Astrocyte (in vitro differentiated cells and primary cell): ENCODE measurements around the gene AADAT.
"Not testable (repeated sequence)": the region's sequence is repeated elsewhere in the genome, so short reads cannot be mapped to it uniquely, and the experiment has no call there.

ENCODE experiments used
- EZH2 ChIP-seq: IDR thresholded peaks from 2 replicates; pipeline ENCODE4 v1.6.1; 2012; ENCODE audit warnings: mild to moderate bottlenecking, low read length, inconsistent platforms; ENCODE audit not compliant: insufficient read depth
- TF ChIP-seq, protein P1 (sequence below): IDR thresholded peaks from 2 replicates; pipeline ENCODE4 v1.5.1; 2011; ENCODE audit warnings: low read depth, mild to moderate bottlenecking, inconsistent platforms, low read length, moderate library complexity; ENCODE audit not compliant: insufficient read depth

DNA sequence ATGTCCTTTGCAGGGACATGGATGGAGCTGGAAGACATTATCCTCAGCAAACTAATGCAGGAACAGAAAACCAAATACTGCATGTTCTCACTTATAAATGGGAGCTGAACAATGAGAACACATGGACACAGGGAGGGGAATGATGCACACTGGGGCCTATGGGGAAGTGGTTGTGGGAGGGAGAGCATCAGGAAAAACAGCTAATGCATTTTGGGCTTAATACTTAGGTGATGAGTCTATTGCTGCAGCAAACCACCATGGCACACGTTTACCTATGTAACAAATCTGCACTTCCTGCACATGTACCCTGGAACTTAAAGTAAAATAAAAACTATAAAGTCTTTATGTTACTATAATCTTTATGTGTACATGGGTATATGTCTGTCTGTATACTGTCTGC lies 24.4 kb upstream of the AADAT start:
- TF ChIP-seq, protein P1, sequence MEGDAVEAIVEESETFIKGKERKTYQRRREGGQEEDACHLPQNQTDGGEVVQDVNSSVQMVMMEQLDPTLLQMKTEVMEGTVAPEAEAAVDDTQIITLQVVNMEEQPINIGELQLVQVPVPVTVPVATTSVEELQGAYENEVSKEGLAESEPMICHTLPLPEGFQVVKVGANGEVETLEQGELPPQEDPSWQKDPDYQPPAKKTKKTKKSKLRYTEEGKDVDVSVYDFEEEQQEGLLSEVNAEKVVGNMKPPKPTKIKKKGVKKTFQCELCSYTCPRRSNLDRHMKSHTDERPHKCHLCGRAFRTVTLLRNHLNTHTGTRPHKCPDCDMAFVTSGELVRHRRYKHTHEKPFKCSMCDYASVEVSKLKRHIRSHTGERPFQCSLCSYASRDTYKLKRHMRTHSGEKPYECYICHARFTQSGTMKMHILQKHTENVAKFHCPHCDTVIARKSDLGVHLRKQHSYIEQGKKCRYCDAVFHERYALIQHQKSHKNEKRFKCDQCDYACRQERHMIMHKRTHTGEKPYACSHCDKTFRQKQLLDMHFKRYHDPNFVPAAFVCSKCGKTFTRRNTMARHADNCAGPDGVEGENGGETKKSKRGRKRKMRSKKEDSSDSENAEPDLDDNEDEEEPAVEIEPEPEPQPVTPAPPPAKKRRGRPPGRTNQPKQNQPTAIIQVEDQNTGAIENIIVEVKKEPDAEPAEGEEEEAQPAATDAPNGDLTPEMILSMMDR = not testable (repeated sequence)
- not testable (repeated sequence) for TF ChIP-seq EZH2
